ENCODE measurements around the gene PCMTD2.

DNA sequence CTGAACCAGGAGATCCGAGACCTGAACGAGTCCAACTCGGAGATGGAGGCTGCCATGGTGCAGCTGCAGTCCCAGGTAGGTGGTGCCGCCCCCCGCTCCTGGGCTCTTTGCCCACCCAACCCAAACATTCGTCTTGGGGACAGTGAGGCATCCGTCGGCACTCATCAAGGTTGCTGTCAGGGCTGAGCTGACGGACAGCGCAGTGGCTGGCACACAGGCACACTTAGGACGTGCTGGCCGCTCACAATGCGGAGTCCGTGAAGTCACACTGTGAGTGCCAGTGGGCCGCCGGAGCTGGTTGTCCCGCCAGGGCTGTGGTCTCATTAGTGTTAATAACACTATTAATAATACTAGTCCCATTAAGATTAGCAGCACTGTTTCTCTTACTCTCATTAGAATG, 18.2 kb upstream of the PCMTD2 start:
- TF ChIP-seq, protein P1, sequence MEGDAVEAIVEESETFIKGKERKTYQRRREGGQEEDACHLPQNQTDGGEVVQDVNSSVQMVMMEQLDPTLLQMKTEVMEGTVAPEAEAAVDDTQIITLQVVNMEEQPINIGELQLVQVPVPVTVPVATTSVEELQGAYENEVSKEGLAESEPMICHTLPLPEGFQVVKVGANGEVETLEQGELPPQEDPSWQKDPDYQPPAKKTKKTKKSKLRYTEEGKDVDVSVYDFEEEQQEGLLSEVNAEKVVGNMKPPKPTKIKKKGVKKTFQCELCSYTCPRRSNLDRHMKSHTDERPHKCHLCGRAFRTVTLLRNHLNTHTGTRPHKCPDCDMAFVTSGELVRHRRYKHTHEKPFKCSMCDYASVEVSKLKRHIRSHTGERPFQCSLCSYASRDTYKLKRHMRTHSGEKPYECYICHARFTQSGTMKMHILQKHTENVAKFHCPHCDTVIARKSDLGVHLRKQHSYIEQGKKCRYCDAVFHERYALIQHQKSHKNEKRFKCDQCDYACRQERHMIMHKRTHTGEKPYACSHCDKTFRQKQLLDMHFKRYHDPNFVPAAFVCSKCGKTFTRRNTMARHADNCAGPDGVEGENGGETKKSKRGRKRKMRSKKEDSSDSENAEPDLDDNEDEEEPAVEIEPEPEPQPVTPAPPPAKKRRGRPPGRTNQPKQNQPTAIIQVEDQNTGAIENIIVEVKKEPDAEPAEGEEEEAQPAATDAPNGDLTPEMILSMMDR (IDR thresholded peaks at IDR 0.05 in 2 of 3, conservative IDR thresholded peaks at IDR 0.05 in 1 of 3; ENCODE audit: control insufficient read depth in 2 of 3, extremely low read depth in 1 of 3, insufficient read depth in 1 of 3, low read depth in 3 of 3, low read length in 3 of 3): no peak
- no peak for TF ChIP-seq DPF2 (IDR thresholded peaks at IDR 0.05)
- TF ChIP-seq SPI1 (IDR thresholded peaks at IDR 0.05; ENCODE audit: borderline replicate concordance, insufficient read depth, low read depth, low read length): no peak
- TF ChIP-seq, protein P2, sequence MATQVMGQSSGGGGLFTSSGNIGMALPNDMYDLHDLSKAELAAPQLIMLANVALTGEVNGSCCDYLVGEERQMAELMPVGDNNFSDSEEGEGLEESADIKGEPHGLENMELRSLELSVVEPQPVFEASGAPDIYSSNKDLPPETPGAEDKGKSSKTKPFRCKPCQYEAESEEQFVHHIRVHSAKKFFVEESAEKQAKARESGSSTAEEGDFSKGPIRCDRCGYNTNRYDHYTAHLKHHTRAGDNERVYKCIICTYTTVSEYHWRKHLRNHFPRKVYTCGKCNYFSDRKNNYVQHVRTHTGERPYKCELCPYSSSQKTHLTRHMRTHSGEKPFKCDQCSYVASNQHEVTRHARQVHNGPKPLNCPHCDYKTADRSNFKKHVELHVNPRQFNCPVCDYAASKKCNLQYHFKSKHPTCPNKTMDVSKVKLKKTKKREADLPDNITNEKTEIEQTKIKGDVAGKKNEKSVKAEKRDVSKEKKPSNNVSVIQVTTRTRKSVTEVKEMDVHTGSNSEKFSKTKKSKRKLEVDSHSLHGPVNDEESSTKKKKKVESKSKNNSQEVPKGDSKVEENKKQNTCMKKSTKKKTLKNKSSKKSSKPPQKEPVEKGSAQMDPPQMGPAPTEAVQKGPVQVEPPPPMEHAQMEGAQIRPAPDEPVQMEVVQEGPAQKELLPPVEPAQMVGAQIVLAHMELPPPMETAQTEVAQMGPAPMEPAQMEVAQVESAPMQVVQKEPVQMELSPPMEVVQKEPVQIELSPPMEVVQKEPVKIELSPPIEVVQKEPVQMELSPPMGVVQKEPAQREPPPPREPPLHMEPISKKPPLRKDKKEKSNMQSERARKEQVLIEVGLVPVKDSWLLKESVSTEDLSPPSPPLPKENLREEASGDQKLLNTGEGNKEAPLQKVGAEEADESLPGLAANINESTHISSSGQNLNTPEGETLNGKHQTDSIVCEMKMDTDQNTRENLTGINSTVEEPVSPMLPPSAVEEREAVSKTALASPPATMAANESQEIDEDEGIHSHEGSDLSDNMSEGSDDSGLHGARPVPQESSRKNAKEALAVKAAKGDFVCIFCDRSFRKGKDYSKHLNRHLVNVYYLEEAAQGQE (IDR thresholded peaks at IDR 0.05; ENCODE audit: low read depth, low read length): no peak
- TF ChIP-seq, protein P3, sequence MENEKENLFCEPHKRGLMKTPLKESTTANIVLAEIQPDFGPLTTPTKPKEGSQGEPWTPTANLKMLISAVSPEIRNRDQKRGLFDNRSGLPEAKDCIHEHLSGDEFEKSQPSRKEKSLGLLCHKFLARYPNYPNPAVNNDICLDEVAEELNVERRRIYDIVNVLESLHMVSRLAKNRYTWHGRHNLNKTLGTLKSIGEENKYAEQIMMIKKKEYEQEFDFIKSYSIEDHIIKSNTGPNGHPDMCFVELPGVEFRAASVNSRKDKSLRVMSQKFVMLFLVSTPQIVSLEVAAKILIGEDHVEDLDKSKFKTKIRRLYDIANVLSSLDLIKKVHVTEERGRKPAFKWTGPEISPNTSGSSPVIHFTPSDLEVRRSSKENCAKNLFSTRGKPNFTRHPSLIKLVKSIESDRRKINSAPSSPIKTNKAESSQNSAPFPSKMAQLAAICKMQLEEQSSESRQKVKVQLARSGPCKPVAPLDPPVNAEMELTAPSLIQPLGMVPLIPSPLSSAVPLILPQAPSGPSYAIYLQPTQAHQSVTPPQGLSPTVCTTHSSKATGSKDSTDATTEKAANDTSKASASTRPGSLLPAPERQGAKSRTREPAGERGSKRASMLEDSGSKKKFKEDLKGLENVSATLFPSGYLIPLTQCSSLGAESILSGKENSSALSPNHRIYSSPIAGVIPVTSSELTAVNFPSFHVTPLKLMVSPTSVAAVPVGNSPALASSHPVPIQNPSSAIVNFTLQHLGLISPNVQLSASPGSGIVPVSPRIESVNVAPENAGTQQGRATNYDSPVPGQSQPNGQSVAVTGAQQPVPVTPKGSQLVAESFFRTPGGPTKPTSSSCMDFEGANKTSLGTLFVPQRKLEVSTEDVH (IDR thresholded peaks at IDR 0.05; ENCODE audit: low read depth, partially characterized antibody): no peak
- TF ChIP-seq BHLHE40 (IDR thresholded peaks at IDR 0.05; ENCODE audit: borderline replicate concordance in 1 of 2, low read depth in 2 of 2, low read length in 1 of 2): no peak
- no peak for TF ChIP-seq EP300 (IDR thresholded peaks at IDR 0.05; ENCODE audit: borderline replicate concordance in 1 of 2, control insufficient read depth in 1 of 2, low read depth in 2 of 2, low read length in 2 of 2)
- no peak for TF ChIP-seq BACH1 (IDR thresholded peaks at IDR 0.05; ENCODE audit: borderline replicate concordance)
- TF ChIP-seq EZH2 (IDR thresholded peaks at IDR 0.05; ENCODE audit: borderline replicate concordance, control insufficient read depth, low read depth, low read length): no peak
- TF ChIP-seq, protein P4, sequence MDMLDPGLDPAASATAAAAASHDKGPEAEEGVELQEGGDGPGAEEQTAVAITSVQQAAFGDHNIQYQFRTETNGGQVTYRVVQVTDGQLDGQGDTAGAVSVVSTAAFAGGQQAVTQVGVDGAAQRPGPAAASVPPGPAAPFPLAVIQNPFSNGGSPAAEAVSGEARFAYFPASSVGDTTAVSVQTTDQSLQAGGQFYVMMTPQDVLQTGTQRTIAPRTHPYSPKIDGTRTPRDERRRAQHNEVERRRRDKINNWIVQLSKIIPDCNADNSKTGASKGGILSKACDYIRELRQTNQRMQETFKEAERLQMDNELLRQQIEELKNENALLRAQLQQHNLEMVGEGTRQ (IDR thresholded peaks at IDR 0.05; ENCODE audit: borderline replicate concordance, low read depth, low read length): no peak
- no peak for TF ChIP-seq ZNF274 (IDR thresholded peaks at IDR 0.05; ENCODE audit: insufficient read depth, insufficient read length)
- no peak for TF ChIP-seq FOXK2 (IDR thresholded peaks at IDR 0.05)

All from GM12878 (cell line).